GM10248 (cell line): ENCODE measurements around the gene SLX4IP.

Experiments used
- CTCF ChIA-PET: fragments of 300-600 bp; sonication (Branson Sonifier 250); formaldehyde crosslinking; extraction: SDS; loops from one replicate; lab custom pipeline; 2021; ENCODE audit warnings: antibody characterized with exemption; lab: Yijun Ruan, JAX
- POLR2A ChIA-PET: fragments of 350-650 bp; sonication (Branson Sonifier 250); formaldehyde crosslinking; extraction: SDS; loops from one replicate; lab custom pipeline; 2020; ENCODE audit warnings: antibody characterized with exemption; lab: Yijun Ruan, JAX
- DNase-seq: peaks from one replicate; pipeline ENCODE4 v3.0.0; 2012; ENCODE audit errors: extremely low spot score
- TF ChIP-seq, protein P1 (sequence below): IDR thresholded peaks from 2 replicates; pipeline ENCODE4 v1.5.1; 2012; ENCODE audit warnings: mild to moderate bottlenecking, low read depth; ENCODE audit errors: extremely low read depth, missing control alignments, control extremely low read depth

SLX4IP gene

DNA sequence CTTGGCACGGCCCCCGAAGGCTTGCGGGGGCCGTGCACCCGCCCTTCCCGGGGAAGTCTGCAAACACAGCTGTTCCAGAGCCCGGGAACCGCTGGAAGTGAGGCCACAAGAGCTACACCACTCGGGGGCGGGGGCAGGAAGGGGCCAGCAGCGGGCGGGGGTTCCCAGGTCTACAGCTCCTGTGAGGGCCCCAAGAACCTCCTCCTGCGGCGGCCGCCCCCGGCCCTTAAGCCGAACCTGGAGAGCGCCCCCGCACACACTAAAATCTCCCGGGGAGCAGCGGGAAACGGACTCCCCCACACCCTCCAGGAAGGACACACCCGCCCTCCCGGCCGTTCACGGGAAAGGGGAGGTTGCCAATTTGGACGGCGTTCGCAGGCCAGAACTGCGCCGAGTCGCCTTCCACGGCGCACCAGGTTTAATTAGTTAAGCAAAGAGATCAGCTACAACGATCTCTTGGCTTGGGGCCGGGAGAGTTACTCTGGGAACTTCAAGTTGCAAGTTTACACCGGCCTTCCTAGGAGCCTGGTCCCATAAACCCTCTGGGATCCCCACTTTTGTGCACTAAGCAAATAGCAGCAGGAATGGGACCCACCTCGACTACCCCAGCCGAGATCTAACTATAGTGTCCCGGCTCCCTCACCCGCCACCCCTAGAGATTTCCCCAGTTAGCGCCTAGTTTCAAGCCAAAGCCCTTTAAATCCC, 237.0 kb downstream of the SLX4IP start:
- TF ChIP-seq, protein P1, sequence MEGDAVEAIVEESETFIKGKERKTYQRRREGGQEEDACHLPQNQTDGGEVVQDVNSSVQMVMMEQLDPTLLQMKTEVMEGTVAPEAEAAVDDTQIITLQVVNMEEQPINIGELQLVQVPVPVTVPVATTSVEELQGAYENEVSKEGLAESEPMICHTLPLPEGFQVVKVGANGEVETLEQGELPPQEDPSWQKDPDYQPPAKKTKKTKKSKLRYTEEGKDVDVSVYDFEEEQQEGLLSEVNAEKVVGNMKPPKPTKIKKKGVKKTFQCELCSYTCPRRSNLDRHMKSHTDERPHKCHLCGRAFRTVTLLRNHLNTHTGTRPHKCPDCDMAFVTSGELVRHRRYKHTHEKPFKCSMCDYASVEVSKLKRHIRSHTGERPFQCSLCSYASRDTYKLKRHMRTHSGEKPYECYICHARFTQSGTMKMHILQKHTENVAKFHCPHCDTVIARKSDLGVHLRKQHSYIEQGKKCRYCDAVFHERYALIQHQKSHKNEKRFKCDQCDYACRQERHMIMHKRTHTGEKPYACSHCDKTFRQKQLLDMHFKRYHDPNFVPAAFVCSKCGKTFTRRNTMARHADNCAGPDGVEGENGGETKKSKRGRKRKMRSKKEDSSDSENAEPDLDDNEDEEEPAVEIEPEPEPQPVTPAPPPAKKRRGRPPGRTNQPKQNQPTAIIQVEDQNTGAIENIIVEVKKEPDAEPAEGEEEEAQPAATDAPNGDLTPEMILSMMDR = no peak
- ChIA-PET CTCF (interaction anchor here (0.9 to 9.0 kb wide), 27 partner anchors 8 to 871 kb away, joined by 3 to 73 read pairs (median 4); no protein-coding TSS in a partner anchor), POLR2A (interaction anchor here (0.6 to 0.9 kb wide), 2 partner anchors 159 to 1255 kb away, joined by 4 to 5 read pairs; no protein-coding TSS in a partner anchor)
- peak; percentile 36 for DNase-seq

DNA sequence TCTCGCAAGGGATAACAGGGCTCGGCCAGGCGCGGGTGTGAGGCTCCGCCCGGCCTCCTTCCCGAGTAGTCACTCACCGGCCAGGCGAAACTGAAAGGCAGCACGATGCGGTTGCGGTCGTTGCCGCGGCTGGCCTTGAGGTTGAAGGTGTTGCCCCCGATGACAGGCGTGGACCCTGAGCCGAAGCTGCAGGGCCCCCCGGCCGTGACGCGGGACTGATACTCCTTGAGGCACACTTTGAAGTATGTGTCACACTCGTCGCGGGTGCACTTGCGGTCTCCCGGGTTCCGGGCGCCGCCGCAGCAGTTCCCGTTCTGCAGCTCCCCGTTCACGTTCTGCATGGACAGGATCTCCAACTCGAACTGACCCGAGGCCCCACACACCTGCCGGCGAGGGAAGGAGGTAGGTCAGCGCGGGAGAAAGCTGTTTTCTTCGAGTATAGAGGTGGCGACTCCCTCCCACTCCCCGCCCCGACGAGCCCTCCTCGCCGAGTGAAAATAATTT, 237.6 kb downstream of the SLX4IP start:
- ChIA-PET POLR2A (no interaction called here), CTCF (interaction anchor here (1.3 to 9.0 kb wide), 7 partner anchors 13 to 719 kb away, joined by 3 to 73 read pairs (median 5); no protein-coding TSS in a partner anchor)
- peak; percentile 43 for DNase-seq
- TF ChIP-seq, protein P1 = no peak

DNA sequence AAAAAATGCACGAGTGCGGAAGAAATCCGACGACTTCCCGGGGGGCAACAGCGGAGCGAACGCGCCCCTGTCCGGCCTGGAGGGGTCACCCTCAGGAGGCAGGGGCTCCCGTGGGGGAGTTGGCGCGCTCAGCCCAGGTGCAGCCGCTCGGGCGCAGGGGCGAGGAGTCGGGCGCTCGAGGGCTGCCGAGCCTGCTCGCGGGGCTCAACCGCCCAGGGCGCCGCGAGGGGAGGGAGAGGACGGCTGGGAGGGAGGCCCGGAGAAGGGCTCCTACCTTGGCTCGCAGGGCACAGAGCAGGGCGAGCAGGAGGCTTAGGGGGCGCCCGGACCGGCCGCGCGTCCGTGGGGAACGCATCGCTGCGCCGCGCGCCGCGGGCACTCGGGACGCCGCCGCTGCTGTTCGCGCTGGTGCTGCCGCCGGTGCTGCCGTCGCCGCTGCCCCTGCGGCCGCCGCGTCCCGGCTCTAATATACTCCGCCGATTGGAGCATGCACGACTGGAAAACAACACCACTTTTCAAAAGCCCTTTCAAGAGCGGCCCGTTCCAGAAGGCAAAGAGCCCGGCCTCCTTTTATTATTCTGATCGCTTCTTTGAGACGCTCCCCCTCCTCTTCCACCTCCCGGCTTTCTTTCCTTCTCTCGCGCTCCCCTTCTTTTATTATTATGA, 238.2 kb downstream of the SLX4IP start:
- peak; percentile 41 for DNase-seq
- TF ChIP-seq, protein P1 = no peak
- CTCF ChIA-PET = interaction anchor here (1.1 to 9.0 kb wide), 9 partner anchors 14 to 696 kb away, joined by 3 to 73 read pairs (median 6); no protein-coding TSS in a partner anchor
- POLR2A ChIA-PET = no interaction called here

DNA sequence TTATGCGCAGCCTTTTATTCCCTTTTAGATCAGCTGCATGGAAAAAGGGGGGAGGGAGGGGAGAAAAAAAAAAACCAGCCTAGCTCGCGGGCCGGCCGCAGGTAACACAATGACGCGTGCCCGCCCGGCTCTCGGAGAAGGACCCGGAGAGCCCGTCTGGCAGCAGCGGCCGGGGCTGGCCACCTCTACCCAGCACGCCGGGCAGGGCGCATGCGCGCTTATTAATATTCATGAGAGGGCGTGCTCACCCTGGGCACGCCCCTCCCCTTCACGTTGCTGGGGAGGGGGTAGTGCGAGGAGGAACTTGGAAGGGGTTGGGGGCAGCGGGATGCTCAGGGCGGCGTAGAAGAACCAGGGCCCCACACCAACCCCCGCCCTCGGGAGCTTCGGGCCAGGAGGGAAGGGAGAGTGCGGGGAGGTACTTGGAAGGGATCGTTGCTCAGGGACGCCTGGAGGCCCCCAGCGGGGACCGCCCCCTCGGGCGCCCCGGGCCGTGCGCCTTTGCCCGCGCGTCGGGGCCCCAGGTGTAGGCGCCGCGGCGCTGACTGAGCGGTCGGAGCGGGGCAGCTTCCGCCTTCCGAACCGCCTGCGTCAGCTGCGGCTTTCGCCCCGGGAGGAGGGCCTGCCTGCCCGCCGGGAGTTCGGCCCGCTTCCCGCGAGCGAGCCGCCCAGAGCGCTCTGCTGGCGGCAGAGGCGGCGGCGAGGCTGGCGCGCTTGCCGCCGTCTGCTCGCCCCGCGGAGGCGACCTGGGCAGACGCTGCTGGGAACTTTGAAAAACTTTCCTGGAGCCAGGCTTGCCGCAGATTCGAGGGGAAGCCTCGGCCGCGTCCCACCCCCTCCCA, 239.0 kb downstream of the SLX4IP start, which contains the start of gene JAG1:
Gene JAG1 (minus strand): TSS at position 158 of the 842 bp plus-strand sequence. CDS start 469 bp downstream, outside the sequence.
- ChIA-PET POLR2A (no interaction called here), CTCF (interaction anchor here (0.7 to 9.0 kb wide), 16 partner anchors 9 to 696 kb away, joined by 3 to 73 read pairs (median 4); no protein-coding TSS in a partner anchor)
- TF ChIP-seq, protein P1 = no peak
- peak; percentile 93 for DNase-seq

DNA sequence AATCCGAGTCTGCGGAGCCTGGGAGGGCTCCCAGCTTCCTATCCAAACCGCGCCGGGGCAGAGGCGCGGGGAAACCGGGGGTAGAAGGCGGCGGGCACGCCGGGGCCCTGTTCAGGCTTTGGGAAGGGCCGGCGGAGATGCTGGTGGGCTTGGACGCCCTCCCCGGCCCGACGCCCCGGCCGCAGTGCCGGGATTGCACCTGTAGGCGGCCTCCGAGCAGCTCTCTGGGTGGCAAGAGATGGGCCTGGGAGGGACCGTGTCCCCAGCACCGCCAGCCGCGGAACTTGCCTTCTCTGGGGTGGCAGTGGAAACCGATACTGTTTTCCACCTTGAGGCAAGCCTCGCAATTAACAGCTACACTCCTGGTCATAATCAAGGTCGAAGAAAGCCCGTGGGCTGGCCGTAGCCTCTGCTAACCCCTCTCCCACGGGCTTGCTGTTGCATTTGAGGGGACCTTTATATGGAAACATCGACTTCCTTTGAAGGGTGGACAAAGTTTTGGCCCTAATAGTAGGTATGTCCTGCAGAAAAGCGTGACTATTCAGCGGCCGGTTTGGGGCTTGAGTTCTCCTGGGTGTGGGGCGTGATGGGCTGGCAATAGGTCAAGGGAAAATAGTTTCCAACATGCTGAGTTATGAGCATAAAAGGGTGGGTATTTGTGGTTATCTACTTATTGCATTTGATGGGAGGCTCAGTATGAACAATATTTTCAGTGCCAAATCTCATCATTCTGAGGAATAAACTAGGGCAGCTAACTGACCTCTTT, 239.8 kb downstream of the SLX4IP start:
- TF ChIP-seq, protein P1 = peak; percentile 76
- ChIA-PET POLR2A (no interaction called here), CTCF (interaction anchor here (0.7 to 9.0 kb wide), 18 partner anchors 9 to 697 kb away, joined by 3 to 73 read pairs (median 4); no protein-coding TSS in a partner anchor)
- DNase-seq = peak; percentile 84
